H1 (cell line): ENCODE data around the gene SHOC1. TPM values are rescaled to one million over a fixed set of nuclear protein-coding genes. Genes with fewer than 3 reads are reported as not detected.

Experiments used
- CTCF ChIA-PET: fragments of 300-600 bp; sonication (Branson Sonifier 250); formaldehyde crosslinking; loops from one replicate; lab custom pipeline; 2021; ENCODE audit not compliant: partially characterized antibody; lab: Charles Lee
- POLR2A ChIA-PET: fragments of 300-600 bp; sonication (Branson Sonifier 250); formaldehyde crosslinking; loops from one replicate; lab custom pipeline; 2021; ENCODE audit warnings: inconsistent platforms; ENCODE audit not compliant: partially characterized antibody; lab: Charles Lee
- DNase-seq, 2 experiments: peaks; one replicate each; pipeline versions ENCODE4 v3.0.0 to v3.0.0-alpha.2; 2010 to 2022; ENCODE audit warnings: low spot score in 2 of 2, low read depth in 1 of 2, mixed read lengths in 1 of 2
- FAIRE-seq: peaks from 2 replicates; lab custom pipeline; 2011; peaks lifted over from hg19 to GRCh38; lab: Jason Lieb, UNC
- H2AFZ ChIP-seq: 2 replicates; pipeline ENCODE4 v1.8.1; 2012; ENCODE audit warnings: low read length, inconsistent platforms
- H2AK5ac ChIP-seq: 2 replicates; pipeline ENCODE4 v1.6.1; 2013; ENCODE audit warnings: low read depth, low read length
- H2BK120ac ChIP-seq: replicated peaks from 2 replicates; pipeline ENCODE3; 2013; ENCODE audit warnings: low read depth, low read length, inconsistent platforms
- H2BK12ac ChIP-seq: 2 replicates; pipeline ENCODE4 v1.6.1; 2013; ENCODE audit warnings: low read depth, low read length
- H2BK15ac ChIP-seq: 2 replicates; pipeline ENCODE4 v1.6.1; 2013; ENCODE audit warnings: low read length
- H2BK20ac ChIP-seq: 2 replicates; pipeline ENCODE4 v1.6.1; 2013; ENCODE audit warnings: low read length
- H2BK5ac ChIP-seq: 2 replicates; pipeline ENCODE4 v1.6.1; 2013; ENCODE audit warnings: low read depth, low read length
- H3K14ac ChIP-seq: 2 replicates; pipeline ENCODE4 v1.6.1; 2013; ENCODE audit warnings: inconsistent platforms; ENCODE audit not compliant: insufficient read length
- H3K18ac ChIP-seq: 2 replicates; pipeline ENCODE4 v1.6.1; 2013; ENCODE audit warnings: low read length; ENCODE audit errors: extremely low read depth
- H3K23ac ChIP-seq: 2 replicates; pipeline ENCODE4 v1.6.1; 2013; ENCODE audit warnings: inconsistent platforms; ENCODE audit not compliant: insufficient read length
- H3K23me2 ChIP-seq: 2 replicates; pipeline ENCODE4 v1.6.1; 2013; ENCODE audit warnings: low read depth, low read length
- H3K27ac ChIP-seq: 2 replicates; pipeline ENCODE4 v1.6.1; 2011; ENCODE audit warnings: low read depth, low read length, inconsistent platforms
- H3K27me3 ChIP-seq, 4 experiments: replicated peaks in 1 of 4; 1 replicate in 1 of 4; 2 replicates in 3 of 4; pipeline versions ENCODE4 v1.6.1 to v1.8.1; 2011 to 2013; ENCODE audit warnings: low read length in 3 of 4, mild to moderate bottlenecking in 3 of 4, inconsistent platforms in 2 of 4, mixed read lengths in 2 of 4, moderate library complexity in 1 of 4; ENCODE audit not compliant: control insufficient read depth in 3 of 4, insufficient read depth in 3 of 4; ENCODE audit errors: extremely low read depth in 1 of 4
- H3K36me3 ChIP-seq, 4 experiments: 2 replicates each; pipeline versions ENCODE4 v1.6.1 to v1.8.1; 2011 to 2013; ENCODE audit warnings: mild to moderate bottlenecking in 4 of 4, low read length in 3 of 4, moderate library complexity in 2 of 4, control low read depth in 1 of 4, inconsistent platforms in 1 of 4; ENCODE audit not compliant: insufficient read depth in 4 of 4, control insufficient read depth in 2 of 4
- H3K4ac ChIP-seq: replicated peaks from 2 replicates; pipeline ENCODE3; 2013; ENCODE audit warnings: low read length, low read depth, mixed read lengths, inconsistent platforms; ENCODE audit not compliant: insufficient read length
- H3K4me1 ChIP-seq, 4 experiments: replicated peaks in 1 of 4; 1 replicate in 1 of 4; 2 replicates in 3 of 4; pipeline versions ENCODE4 v1.6.1 to v1.8.1; 2011 to 2013; ENCODE audit warnings: low read length in 3 of 4, inconsistent platforms in 2 of 4, mixed read lengths in 1 of 4; ENCODE audit not compliant: insufficient read depth in 4 of 4, control insufficient read depth in 3 of 4
- H3K4me2 ChIP-seq, 2 experiments: 2 replicates each; pipeline versions ENCODE4 v1.6.1 to v1.8.1; 2011 to 2013; ENCODE audit warnings: low read depth in 2 of 2, low read length in 2 of 2, control low read depth in 1 of 2, inconsistent platforms in 1 of 2, mild to moderate bottlenecking in 1 of 2; ENCODE audit not compliant: insufficient read depth in 1 of 2
- H3K4me3 ChIP-seq, 4 experiments: fragments of 200-600, 300-600 bp in 1 of 4; sonication (generic), shearing (Covaris generic), sonication (Bioruptor Twin) in 1 of 4; 2 replicates each; pipeline versions ENCODE4 v1.5.1 to v1.8.1; 2011 to 2016; ENCODE audit warnings: low read length in 4 of 4, low read depth in 3 of 4, control low read depth in 2 of 4, inconsistent platforms in 2 of 4, mild to moderate bottlenecking in 2 of 4, mixed read lengths in 1 of 4, moderate library complexity in 1 of 4; ENCODE audit not compliant: insufficient read depth in 2 of 4; ENCODE audit errors: extremely low read depth in 1 of 4
- H3K56ac ChIP-seq: replicated peaks from 2 replicates; pipeline ENCODE3; 2013; ENCODE audit warnings: low read depth, mild to moderate bottlenecking, mixed read lengths, low read length, inconsistent platforms; ENCODE audit not compliant: insufficient read length
- H3K79me1 ChIP-seq: 2 replicates; pipeline ENCODE4 v1.6.1; 2013; ENCODE audit warnings: low read depth, low read length, control low read depth
- H3K79me2 ChIP-seq, 2 experiments: 2 replicates each; pipeline versions ENCODE4 v1.6.1 to v1.8.1; 2012 to 2013; ENCODE audit warnings: low read length in 2 of 2, mild to moderate bottlenecking in 2 of 2, inconsistent platforms in 1 of 2; ENCODE audit not compliant: insufficient read depth in 2 of 2, control insufficient read depth in 1 of 2
- H3K9ac ChIP-seq, 4 experiments: replicated peaks in 1 of 4; 1 replicate in 1 of 4; 2 replicates in 3 of 4; pipeline versions ENCODE4 v1.6.1 to v1.8.1; 2011 to 2013; ENCODE audit warnings: low read depth in 3 of 4, low read length in 3 of 4, control low read depth in 2 of 4, mild to moderate bottlenecking in 2 of 4, moderate library complexity in 2 of 4, inconsistent platforms in 1 of 4; ENCODE audit errors: extremely low read depth in 1 of 4
- H3K9me3 ChIP-seq, 2 experiments: 2 replicates each; pipeline versions ENCODE4 v1.6.1 to v1.8.1; 2012 to 2013; ENCODE audit warnings: mild to moderate bottlenecking in 2 of 2, moderate library complexity in 2 of 2, control low read depth in 1 of 2, inconsistent platforms in 1 of 2, low read depth in 1 of 2, low read length in 1 of 2, mixed read lengths in 1 of 2; ENCODE audit not compliant: insufficient read depth in 2 of 2
- H4K20me1 ChIP-seq, 2 experiments: replicated peaks in 1 of 2; 2 replicates each; pipeline versions ENCODE3 to v1.8.1; 2011 to 2013; ENCODE audit warnings: inconsistent platforms in 2 of 2, low read length in 2 of 2, mild to moderate bottlenecking in 1 of 2; ENCODE audit not compliant: insufficient read depth in 2 of 2, control insufficient read depth in 1 of 2
- H4K5ac ChIP-seq: 2 replicates; pipeline ENCODE4 v1.6.1; 2013; ENCODE audit warnings: low read length, low read depth, mixed read lengths, inconsistent platforms; ENCODE audit not compliant: insufficient read length
- H4K8ac ChIP-seq: 2 replicates; pipeline ENCODE4 v1.8.0; 2013; ENCODE audit warnings: mild to moderate bottlenecking, moderate library complexity, low read length, inconsistent platforms; ENCODE audit not compliant: insufficient read depth; ENCODE audit errors: extremely low read depth
- H4K91ac ChIP-seq: replicated peaks from 2 replicates; pipeline ENCODE3; 2013; ENCODE audit warnings: low read length, mixed read lengths, inconsistent platforms; ENCODE audit not compliant: insufficient read length
- BCL11A ChIP-seq, 2 experiments: IDR thresholded peaks; one replicate each; pipeline ENCODE4 v1.6.1; 2011; ENCODE audit warnings: low read depth in 2 of 2, low read length in 2 of 2, mild to moderate bottlenecking in 2 of 2
- CEBPB ChIP-seq: IDR thresholded peaks from 2 replicates; pipeline ENCODE4 v1.6.1; 2012; ENCODE audit warnings: low read depth, low read length
- HDAC6 ChIP-seq: IDR thresholded peaks from one replicate; pipeline ENCODE4 v1.7.1; 2012; ENCODE audit warnings: low read depth, mild to moderate bottlenecking, inconsistent platforms, low read length, moderate library complexity
- RFX5 ChIP-seq: IDR thresholded peaks from 2 replicates; pipeline ENCODE4 v1.6.1; 2011; ENCODE audit warnings: low read depth, low read length, improper control_type of control experiment, borderline replicate concordance
- SIN3A ChIP-seq, 2 experiments: IDR thresholded peaks in 1 of 2; conservative IDR thresholded peaks in 1 of 2; 2 replicates each; pipeline ENCODE4 v1.6.1; 2011 to 2012; ENCODE audit warnings: low read length in 2 of 2, improper control_type of control experiment in 1 of 2, low read depth in 1 of 2, mild to moderate bottlenecking in 1 of 2
- SP2 ChIP-seq: IDR thresholded peaks from 2 replicates; pipeline ENCODE4 v1.6.1; 2012; ENCODE audit warnings: mild to moderate bottlenecking, low read length, inconsistent platforms
- SUZ12 ChIP-seq: fragments of 200-600 bp; sonication (generic); IDR thresholded peaks from 2 replicates; pipeline ENCODE4 v1.6.1; 2012; ENCODE audit warnings: mild to moderate bottlenecking, inconsistent platforms, low read length, moderate library complexity, mixed read lengths
- TAF1 ChIP-seq: IDR thresholded peaks from 2 replicates; pipeline ENCODE4 v1.6.1; 2011; ENCODE audit warnings: mild to moderate bottlenecking, low read depth, low read length
- WGBS, 2 experiments: shearing (Covaris generic) in 1 of 2; methylation state at CpG; one replicate each; pipeline versions ENCODE4 v1.1.6 to v1.1.7; 2013 to 2015; ENCODE audit warnings: low lambda C conversion rate in 2 of 2, mixed read lengths in 2 of 2, inconsistent platforms in 1 of 2, low coverage in 1 of 2, missing lambda C conversion rate in 1 of 2; ENCODE audit not compliant: insufficient replicate concordance in 2 of 2, insufficient coverage in 1 of 2, insufficient read length in 1 of 2; ENCODE audit errors: extremely low coverage in 1 of 2, missing lambda C conversion rate in 1 of 2; 5-methylcytosine and 5-hydroxymethylcytosine counted together
- polyA plus RNA-seq, 7 experiments: library from polyadenylated mRNA; depleted of rRNA in 3 of 7; stranded (reverse) in 5 of 7; unstranded in 2 of 7; fragments of >200 nt in 5 of 7; fragments of 200-250 nt in 2 of 7; gene quantifications; 1 replicate in 5 of 7; 2 replicates in 1 of 7; 4 replicates in 1 of 7; pipeline versions ENCODE4 v1.2.1 to v1.2.3, GENCODE V29; 2011 to 2013; ENCODE audit warnings: missing spikeins in 2 of 7, mixed read lengths in 2 of 7
- total RNA-seq: library from RNA; stranded (reverse); fragmentation: NEBNext Ultra II Directional; extraction: Animal tissue kit (Norgen Biotek cat#: 25700); gene quantifications from 2 replicates; pipeline ENCODE4 v1.2.1, GENCODE V29; 2021

SHOC1 gene
- total and polyA plus RNA-seq, 2 of the 8 experiments (the other 6 are each of a cell fraction or from before 2014, with no cell fraction given), result not detected

- CTCF ChIA-PET, result interaction anchor here (0.8 to 1.3 kb wide), 2 partner anchors 11 to 270 kb away, joined by 3 to 5 read pairs; partner anchors contain the start of gene SHOC1
- 87% methylated on average over 2 of the region's 2 CpGs; no CpG with 5 or more reads in 1 of the 2 experiments for WGBS, 2 experiments
Observed at GRCh38 chr9:111805262-111805661, 10.5 kb upstream of the SHOC1 start.

More at GRCh38 chr9:111805262-111805661, 10.5 kb upstream of the SHOC1 start:
- H4K20me1 ChIP-seq, result no peaks in the 10 kb centered on the region
- no peaks in the 10 kb centered on the region for H3K36me3 ChIP-seq
- no peak overlapping the region for H2AFZ ChIP-seq
- no peak for DNase-seq
- H4K5ac ChIP-seq, result no peak overlapping the region
- H3K9ac ChIP-seq, result no peak overlapping the region
- no peaks in the 10 kb centered on the region for H3K79me2 ChIP-seq
- H2BK20ac ChIP-seq, result no peak overlapping the region
- H2BK12ac ChIP-seq, result no peak overlapping the region
- H3K4me3 ChIP-seq, result no peak overlapping the region
- H3K27me3 ChIP-seq, result no peaks in the 10 kb centered on the region
- H2AK5ac ChIP-seq, result no peak overlapping the region
- no peak overlapping the region for H3K56ac ChIP-seq
- no peak overlapping the region for H4K91ac ChIP-seq
- POLR2A ChIA-PET, result no interaction called here
- H3K23me2 ChIP-seq, result no peaks in the 10 kb centered on the region
- no peak for TF ChIP-seq CEBPB
- TF ChIP-seq SP2, result no peak
- TF ChIP-seq RFX5, result no peak
- TF ChIP-seq BCL11A (IDR thresholded peaks at IDR 0.05; ENCODE audit: low read depth in 2 of 2, low read length in 2 of 2), result no peak
- TF ChIP-seq SIN3A (conservative IDR thresholded peaks at IDR 0.05 in 1 of 2, IDR thresholded peaks at IDR 0.05 in 1 of 2; ENCODE audit: low read depth in 1 of 2, low read length in 2 of 2), result no peak
- no peak for TF ChIP-seq TAF1
- TF ChIP-seq SUZ12, result no peak
- TF ChIP-seq HDAC6, result no peak
- no peak overlapping the region for H2BK15ac ChIP-seq
- H3K18ac ChIP-seq, result no peak overlapping the region
- H3K14ac ChIP-seq, result no peak overlapping the region
- no peak overlapping the region for H3K27ac ChIP-seq
- no peak for FAIRE-seq
- H2BK120ac ChIP-seq, result no peak overlapping the region
- no peak overlapping the region for H3K23ac ChIP-seq
- H4K8ac ChIP-seq, result no peak overlapping the region
- H3K4me1 ChIP-seq, result no peaks in the 10 kb centered on the region
- no peak overlapping the region for H3K4ac ChIP-seq
- no peak overlapping the region for H2BK5ac ChIP-seq
- no peaks in the 10 kb centered on the region for H3K9me3 ChIP-seq
- H3K79me1 ChIP-seq, result no peaks in the 10 kb centered on the region
- H3K4me2 ChIP-seq, result no peak overlapping the region
